HG03135 (cell line): ENCODE data around the gene KIF4A.

Experiments used
- ATAC-seq: cut with Tn5 transposase; IDR thresholded peaks from one replicate; pipeline ENCODE4 v1.9.1; 2021; ENCODE audit warnings: mild to moderate bottlenecking, moderate library complexity; ENCODE audit not compliant: unreplicated experiment

Gene KIF4A

DNA sequence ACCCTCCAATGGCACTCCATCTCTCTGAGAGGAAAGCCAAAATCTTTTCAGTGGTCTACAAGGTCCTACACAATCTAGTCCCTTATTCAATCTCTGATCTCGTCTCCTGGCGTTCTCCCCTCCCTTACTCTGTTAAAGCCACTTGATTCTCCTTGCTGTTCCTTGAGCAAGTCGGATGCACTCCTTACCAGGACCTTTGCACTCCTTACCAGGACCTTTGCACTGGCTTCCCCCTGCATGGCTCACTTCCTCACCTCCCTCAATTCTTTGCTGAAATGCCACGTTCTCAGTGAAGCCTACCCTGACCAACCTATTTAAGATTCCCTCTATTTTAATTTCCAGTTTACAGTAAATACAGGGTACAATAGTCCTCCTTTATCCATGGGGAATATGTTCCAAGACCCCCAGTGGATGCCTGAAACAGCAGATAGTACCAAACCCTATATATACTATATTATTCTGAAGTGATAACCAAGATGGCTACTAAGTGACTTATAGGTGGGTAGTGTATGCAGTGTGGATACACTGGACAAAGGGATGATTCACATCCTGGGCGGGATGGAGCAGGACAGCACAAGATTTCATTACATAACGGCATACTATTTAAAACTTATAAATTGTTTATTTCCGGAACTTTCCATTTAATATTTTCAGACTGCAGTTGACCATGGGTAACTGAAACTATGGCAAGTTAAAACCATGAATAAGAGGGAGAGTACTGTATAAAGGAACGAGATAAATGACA lies 148.2 kb downstream of the KIF4A start:
- ATAC-seq: no peak

DNA sequence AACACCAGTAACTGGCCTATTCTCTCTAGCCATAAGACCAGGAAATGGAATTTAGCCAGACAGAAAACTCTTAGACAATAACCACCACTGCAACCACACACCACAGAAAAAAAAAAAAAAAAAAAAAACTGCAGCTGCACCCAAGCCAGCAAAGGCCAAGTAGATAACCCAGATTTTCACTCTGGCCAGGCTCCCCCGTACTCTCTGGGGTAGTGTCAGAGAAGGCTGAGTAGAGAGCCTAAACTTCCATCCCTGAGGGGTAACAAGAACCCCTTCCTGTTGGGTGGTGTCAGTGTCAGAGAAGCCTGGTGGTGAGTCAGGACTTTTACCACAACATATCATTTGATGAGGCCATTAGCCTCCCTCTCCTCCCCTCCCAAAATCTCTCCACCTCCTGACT lies 149.1 kb downstream of the KIF4A start:
- ATAC-seq: no peak

- no peak for ATAC-seq
These were observed 152.3 kb downstream of the KIF4A start for GRCh38 chrX:70442224-70442623.

- ATAC-seq: no peak
These were observed 154.5 kb downstream of the KIF4A start, which contains the start of gene DLG3 for GRCh38 chrX:70444326-70444945. Gene DLG3, plus strand, starts transcription at chrX:70444835. Its CDS starts 367 bp downstream, at chrX:70445202.

- no peak for ATAC-seq
These were observed 155.2 kb downstream of the KIF4A start for GRCh38 chrX:70444946-70445656.

DNA sequence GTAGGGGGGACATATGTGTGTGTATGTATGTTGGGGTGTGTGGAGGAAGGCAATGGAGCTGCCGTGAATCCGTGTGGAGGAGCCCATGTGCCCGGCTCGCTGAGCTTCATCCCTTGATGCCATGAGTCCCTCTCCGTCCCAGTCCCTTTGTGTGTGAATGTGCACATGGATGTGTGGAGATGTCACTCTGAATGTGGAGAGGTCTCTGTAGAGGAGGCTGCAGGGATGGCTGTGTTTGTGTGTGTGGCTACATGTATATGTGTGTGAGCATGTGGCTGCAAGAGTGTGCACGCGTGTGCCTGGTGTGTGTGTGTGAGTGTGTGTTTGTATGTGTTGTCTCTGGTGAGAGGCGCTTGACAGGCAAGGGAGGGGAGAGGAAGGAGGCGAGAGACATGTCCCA lies 156.0 kb downstream of the KIF4A start:
- no peak for ATAC-seq

GRCh38 chrX:70446380-70447350 lies 156.8 kb downstream of the KIF4A start:
- no peak for ATAC-seq

GRCh38 chrX:70449457-70449966 lies 159.6 kb downstream of the KIF4A start:
- ATAC-seq: no peak

GRCh38 chrX:70452143-70452733 lies 162.3 kb downstream of the KIF4A start:
- ATAC-seq: peak; percentile 38

DNA sequence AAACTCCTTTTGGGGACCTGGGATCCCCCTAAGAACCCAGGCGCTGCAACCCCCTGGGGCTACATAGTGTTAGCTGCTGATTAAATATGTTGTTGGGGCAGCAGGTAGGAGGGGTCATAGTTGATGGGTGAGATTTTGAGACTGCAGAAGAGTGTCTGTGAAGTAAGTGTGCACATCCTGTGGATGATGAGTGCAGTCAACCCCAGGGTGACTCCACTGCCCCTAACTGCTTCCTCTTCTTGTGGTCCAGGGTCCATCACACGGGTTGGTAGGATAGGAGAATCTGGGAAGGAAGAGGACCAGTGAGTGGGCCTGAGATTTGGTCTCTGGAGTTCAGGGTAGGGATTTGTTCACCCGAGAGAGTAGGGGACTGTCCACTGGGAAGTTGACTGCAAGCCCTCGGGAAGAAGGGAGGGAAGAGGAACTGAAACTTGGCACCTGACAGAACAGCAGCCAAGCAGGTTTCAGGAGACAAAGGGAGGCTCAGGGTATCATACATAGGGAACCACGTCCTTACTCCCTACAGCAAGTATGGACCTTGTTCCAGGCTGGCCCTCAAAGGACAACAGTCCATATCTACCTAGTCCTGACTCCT lies 163.2 kb downstream of the KIF4A start:
- no peak for ATAC-seq

DNA sequence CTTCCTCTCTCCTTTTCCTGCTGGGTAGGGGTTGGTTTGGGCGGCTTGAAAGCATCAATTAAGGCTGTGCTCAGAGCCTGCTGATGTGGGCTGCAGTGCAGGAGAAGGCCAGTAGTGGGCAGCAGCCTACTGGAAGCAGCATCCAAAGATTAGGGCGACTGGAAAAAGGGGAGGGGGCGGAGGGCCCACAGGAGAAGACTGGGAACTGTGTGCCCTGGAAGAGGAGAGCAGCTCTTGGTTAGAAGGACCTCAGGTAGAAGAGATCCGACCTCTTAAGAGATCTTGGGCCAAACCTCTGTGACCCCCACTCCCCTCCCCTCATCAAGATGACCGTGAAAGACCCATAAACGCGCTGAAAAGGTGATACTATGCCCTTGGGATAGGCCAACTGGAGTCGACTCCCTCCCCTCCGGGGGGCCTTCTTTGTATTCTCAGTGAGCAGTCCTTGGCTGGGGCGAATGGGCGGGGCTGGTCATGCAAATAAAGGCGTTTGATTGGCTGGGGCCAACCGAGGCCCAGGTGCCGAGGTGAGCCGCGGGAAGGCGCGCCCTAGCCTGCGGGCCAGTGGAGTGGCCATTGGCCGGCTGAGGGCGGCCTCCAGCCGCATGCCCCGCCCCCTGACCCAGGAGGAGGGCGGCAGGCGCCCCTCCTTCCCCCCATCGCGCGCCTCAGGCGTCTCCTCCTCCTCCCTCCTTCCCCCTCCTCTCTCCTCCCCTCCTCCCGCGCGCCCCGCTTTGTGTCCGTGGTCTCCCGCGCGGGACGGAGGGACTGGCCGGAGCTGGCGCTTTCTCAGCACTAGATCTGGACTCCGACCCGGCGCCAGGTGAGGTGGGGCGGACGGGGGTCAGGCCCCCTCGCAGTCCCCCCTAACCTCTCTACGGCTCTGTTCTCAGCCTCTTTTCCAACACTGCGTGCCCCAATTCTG lies 164.8 kb downstream of the KIF4A start:
- ATAC-seq: peak; percentile 50

DNA sequence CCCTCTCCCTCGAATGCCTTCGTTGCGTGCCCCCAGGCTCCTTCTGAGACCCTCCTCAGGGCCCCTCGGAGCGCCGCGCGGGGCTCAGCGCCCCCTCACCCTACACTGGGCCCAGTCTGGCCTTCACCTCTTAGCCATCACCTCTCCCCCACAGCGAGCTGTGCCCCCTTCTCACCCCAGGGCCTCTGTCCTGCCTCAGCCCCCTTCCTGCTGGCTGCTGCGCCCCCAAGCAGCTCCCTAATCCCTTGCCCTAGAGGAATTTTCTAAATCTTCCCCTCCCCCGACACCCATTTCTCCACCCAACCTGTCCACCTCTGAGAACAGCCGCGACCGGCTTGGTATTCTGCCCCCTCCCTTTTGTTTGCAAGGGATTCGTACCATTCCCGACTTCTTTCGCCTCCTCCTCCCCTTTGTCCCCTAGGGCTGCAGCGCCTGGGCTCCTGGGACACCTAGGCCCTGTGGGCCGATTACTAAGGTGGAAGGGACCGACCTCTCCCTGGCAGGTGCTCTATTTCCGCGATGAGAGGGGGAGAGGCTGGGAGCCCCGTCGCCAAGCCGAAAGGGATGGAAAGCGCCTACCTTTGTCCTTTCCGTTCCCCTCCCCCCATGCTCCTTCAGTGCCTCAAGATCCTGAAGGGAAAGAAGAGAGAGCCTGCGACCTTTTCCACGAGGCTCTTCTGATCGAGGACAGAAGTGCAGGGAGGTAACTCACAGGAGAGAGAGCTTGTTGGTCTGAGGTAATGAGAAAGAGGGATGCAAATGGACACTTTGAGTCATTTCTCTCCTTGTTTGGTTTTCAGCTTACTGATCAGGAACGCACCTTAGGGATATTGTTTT lies 165.7 kb downstream of the KIF4A start:
- ATAC-seq: peak; percentile 0

DNA sequence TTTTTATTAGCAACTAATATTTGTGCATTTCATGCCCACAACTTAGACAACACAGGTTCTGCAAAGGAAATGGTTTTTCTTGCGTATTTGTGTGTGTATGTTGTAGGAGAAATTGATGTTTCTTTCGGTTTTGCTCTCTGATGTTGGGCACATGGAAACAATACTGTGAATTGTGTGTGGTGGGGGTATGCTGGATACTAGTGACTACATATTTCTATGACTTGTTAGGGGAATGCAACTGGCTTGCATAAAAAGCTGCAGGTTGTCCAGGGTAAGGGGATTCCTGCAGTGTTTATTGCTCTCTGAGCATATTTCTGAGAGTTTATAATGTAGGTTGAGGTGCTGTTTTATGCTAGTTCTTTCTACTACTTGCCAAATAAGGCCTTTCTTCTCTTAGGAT lies 166.4 kb downstream of the KIF4A start:
- ATAC-seq: no peak

GRCh38 chrX:70461026-70461425 lies 171.1 kb downstream of the KIF4A start:
- no peak for ATAC-seq

DNA sequence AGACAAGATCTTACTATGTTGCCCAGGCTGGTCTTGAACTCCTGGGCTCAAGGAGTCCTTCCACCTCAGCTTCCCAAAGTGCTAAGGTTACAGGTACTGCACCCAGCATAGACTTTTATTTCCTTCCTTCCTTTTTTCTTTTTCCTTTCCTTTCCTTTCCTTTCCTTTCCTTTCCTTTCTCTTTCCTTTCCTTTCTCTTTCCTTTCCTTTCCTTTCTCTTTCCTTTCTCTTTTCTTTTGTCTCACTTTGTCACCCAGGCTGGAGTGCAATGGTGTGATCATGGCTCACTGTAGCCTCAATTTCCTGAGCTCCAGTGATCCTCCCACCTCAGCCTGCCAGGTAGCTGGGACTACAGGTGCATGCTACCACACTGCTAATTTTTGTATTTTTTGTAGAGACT lies 174.1 kb downstream of the KIF4A start:
- ATAC-seq: no peak

- ATAC-seq: no peak
These were observed 177.1 kb downstream of the KIF4A start for GRCh38 chrX:70466968-70467367.

GRCh38 chrX:70468709-70469108 lies 178.8 kb downstream of the KIF4A start:
- no peak for ATAC-seq
